Activated T-helper 1 cell treated with Interleukin-2 at 50 U/mL for 16 hours (primary cell): Measurements from ENCODE around the gene C22orf23.

ENCODE experiments used
- DNase-seq: peaks from one replicate; pipeline ENCODE4 v3.0.0-alpha.2; 2020; ENCODE audit warnings: low read depth

The C22orf23 gene

DNA sequence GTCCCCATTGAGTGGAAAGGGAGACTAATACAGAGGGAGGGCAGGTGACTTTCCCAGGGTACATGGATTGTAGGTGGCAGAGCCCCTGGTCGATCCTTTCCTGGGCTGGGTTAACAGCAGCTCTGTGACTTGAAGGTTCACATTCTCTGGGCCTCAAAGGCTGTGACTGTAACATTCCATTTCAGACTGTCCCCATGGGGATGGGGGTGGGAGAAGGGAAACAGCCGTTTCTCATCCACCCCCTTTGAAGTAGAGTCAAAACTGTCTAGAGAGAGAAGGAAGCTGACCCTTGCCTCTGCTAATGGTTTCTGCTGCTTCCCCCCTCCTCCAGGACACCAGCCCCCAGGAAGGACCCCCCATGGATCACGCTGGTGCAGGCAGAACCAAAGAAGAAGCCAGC lies 28.1 kb downstream of the C22orf23 start:
- DNase-seq = no peak

DNA sequence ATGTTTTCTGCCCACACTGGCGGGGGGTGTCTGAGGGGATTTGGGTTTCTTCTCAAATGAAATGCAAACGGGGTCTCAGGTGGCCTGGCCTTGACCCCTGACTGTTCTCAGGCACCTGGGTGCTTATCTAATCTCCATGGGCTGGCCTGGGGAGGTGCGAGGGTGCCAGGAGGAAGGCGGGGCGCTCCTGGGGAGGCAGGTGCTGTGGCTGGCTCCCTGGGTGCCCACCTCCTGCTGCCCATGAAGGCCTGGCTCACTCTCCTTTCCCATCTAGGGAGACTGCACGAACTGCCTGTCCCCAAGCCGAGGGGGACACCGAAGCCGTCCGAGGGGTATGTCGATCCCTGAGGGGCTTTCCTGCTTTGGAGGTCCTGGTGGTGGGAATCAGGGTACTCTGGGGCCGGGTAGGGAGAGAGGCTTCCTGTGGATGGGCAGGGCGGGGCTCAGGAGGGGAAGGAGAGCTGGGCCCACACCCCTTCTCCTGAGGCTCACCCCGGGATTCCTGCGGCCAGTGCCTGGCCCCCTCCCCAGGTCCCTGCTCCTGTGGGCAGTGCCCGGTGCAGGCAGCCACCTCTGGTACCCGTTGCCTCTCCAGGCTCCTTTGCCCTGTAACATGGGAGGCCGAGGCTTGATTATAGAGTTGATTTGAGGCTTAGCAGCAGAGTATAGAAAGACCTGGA lies 28.9 kb downstream of the C22orf23 start:
- DNase-seq = no peak

GRCh38 chr22:37923927-37924326 lies 29.5 kb downstream of the C22orf23 start:
- DNase-seq = no peak

DNA sequence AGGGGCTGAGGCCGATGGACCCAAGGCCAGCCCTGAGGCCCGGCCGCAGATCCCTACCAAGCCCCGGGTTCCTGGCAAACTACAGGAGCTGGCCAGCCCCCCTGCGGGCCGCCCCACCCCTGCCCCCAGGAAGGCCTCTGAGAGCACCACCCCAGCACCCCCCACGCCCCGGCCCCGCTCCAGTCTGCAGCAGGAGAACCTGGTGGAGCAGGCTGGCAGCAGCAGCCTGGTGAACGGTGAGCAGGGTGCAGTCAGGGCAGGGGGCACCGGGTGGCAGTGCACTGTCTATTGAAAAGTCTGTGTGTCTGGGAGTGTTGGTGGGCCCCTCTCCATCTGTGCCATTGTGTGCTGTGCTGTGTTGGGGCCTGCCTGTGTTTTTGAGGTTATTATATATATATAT lies 31.2 kb downstream of the C22orf23 start:
- no peak for DNase-seq

- no peak for DNase-seq
These were observed 33.3 kb downstream of the C22orf23 start for GRCh38 chr22:37920126-37920525.

DNA sequence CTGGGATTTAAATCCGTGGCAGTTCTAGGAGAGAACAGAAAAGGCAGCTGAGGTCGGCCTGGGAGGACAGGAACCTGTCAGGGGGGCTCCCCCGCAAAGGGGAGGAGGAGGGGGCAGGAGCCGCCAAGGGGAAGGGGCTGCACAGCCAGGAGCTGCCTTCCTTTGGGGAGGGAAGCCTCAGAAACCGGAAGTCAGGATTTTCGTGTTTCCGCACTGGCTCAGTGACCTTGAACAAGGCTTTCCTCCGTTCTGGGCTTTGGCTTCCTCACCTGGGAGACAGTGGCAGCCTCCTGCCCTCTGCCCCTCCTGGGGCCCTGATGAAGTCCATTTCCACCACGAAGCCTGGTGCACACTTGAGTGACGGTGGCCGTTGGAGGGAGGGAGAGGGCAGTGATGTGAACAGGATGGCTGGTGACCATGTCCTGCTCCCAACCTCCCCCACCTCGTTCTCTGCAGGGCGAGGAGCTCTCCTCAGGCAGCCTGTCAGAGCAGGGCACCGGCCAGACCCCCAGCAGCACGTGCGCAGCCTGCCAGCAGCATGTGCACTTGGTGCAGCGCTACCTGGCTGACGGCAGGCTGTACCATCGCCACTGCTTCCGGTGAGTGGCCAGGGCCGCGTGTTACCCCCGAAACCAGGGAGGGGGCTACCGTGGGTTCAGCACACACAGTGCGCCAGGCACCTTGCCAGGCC lies 34.7 kb downstream of the C22orf23 start:
- no peak for DNase-seq

GRCh38 chr22:37917874-37918548 lies 35.4 kb downstream of the C22orf23 start:
- no peak for DNase-seq

DNA sequence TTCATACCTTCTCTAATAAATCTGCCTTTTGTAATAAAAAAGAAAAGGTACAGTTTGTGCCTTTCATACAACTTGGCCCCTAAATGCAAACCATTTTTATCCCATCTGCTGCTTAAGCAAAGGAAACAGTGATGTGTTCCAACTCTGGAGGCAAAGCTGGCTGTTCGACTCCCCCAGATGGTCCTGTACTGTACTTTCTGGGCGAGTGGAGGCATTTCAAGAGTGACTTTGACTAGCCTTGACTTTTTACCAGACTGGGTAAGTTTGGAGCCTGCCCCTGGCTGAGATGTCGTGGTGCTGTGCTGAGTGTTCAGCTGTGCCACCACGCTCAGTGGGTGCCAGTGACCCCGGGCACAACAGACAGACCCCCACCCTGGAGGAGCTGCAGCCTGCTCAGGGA lies 37.1 kb downstream of the C22orf23 start:
- DNase-seq = no peak

GRCh38 chr22:37913233-37913721 lies 40.1 kb downstream of the C22orf23 start:
- no peak for DNase-seq

DNA sequence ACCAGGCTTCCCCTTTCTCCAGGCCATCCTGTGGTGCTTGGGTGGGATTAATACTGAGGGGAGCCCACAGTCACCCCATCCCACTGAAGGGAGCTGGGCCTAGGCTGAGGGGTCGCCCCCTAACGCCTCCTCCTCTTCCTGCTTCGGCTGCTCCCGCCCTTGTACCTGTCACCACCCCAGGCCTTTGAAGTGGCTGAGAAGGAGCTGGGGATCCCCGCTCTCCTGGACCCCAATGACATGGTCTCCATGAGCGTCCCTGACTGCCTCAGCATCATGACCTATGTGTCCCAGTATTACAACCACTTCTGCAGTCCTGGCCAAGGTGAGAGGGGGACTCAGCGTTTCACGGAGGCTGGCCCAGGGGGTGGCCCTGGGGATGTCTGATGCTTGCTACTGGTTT lies 41.2 kb downstream of the C22orf23 start:
- DNase-seq = no peak

- no peak for DNase-seq
These were observed 41.7 kb downstream of the C22orf23 start for GRCh38 chr22:37911697-37912096.

DNA sequence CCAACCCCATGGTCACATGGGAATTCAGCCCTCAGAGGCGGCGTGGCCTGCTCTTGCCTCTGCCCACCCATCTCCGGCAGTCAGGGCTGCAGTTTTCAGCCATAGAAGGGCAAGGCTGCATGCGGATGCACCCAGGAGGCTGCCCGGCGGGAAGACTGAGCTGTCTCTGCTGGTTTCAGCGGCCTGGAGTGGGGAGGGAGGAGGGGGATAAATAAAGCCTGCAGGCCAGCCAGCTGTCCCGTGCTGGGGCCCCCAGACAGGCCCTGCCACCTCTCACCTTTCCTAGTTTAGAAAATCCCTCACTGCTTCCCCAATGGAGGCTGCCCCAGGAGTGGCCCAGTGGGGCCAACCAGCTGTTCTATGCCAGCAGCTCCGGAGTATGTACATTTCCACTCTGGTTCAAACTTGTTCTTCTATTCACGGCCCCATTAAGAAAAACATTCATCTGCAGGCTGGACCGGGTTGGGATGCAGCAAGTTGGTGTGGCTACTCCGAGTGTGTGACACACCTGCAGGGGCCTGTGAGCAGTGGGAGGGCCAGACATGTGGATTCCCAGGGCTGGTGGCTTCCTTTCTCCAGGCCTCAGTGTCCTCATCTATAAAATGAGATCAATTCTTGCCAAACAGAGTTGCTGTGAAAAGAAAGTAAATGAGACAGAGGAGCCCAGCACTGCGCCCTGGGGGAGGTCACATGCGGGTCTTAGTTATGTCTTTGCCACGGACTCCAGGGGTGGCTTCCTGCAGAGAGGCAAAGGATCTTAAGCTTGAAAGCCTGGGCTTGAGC lies 42.3 kb downstream of the C22orf23 start:
- no peak for DNase-seq

DNA sequence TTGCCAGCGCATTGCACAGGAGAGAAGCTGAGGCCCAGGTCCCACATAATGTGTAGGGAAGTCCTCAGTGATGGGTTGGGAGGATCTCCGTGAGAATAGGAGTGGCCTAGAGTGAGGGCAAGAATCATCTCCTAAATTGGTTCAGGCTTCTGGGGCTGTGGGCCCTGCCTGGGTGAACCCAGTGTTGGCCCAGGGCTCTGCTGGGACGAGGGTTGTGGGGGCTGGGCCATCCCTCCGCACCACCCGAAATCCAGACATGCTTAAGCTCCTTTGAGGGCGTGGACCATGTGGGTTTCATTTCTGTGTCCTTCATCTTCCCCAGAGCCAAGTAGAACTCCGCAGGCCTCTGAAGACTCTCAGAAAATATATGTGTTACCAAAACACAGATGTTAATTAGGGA lies 43.6 kb downstream of the C22orf23 start:
- no peak for DNase-seq

DNA sequence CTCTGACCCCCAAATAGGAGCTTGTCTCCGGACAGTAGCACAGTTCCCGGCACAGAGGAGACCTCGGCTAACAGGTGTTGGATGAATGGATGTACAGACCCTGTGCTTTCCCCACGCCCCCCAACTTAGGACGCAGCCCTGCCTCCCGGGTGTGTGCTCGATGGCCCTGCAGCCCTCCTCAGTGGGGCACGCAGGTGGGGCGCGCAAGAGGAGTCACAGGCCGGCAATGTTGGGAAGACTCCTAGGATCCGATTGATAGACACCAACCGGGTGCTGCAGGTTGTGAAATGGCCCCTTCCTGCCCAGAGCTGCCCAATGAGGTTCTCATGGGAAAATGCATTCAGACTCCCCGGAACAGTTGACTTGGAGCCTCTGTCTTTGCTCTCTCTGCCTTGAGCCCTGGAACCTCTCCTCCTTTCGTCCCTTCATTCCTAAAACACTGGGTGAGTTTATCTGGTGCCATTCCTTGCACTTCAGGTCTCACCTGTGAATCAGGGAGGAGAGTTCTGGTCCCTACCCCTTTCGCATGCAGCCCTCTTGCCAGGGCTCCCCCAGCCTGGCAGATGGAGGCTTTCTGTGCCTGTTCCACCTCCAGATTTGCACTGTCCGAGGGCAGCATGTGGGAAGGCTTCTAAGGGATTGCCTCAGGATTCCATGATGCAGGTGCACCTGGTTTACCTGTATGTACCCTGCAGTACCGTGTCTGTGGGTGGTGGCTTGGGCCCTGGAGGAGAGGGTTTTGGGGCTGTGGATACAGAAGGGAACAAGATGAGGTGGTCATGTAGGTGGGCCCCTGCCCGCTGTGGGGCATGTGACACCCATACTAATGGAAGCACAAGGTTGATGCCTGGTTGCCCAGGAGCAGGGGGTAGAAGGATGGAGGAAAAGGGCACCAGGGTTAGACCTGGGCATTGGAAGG lies 46.1 kb downstream of the C22orf23 start:
- DNase-seq = no peak

DNA sequence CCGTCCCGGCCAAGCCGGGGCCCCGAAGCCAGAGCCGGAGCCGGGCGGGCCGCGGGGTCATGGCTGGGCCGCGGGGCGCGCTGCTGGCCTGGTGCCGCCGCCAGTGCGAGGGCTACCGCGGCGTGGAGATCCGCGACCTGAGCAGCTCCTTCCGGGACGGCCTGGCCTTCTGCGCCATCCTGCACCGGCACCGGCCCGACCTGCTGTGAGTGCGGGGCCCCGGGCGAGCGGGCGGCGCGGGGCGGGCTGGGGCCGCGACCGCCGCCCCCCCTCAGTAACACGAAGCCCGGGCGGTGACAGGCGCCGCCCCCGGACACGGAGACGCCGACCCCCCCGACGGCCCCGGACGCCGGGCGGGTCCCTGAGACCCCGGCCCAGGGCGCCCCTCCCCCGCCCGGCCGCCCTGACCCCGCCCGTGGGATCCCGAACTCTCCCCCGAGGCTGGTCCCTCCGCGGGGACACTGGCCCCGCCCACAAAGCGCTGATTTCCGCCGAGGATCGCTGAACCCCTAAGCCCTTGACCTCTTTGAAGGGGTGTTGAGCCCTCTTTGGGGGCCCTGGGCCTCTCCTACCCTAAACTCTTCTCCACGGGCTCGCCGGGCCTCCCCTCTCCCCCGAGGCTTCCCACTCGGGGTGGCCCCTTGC lies 46.9 kb downstream of the C22orf23 start:
- peak; percentile 9 for DNase-seq

GRCh38 chr22:37905534-37906363 lies 47.7 kb downstream of the C22orf23 start, which contains the start of gene MICALL1:
Gene MICALL1, plus strand, starts transcription at chr22:37906297. Its CDS starts 126 bp downstream, at chr22:37906423.
- peak; percentile 60 for DNase-seq

GRCh38 chr22:37904572-37905533 lies 48.5 kb downstream of the C22orf23 start:
- DNase-seq = no peak

GRCh38 chr22:37898441-37899181 lies 54.8 kb downstream of the C22orf23 start:
- DNase-seq = no peak
